Activated CD4-positive, alpha-beta memory T cell treated with anti-CD3 and anti-CD28 coated beads for 36 hours (primary cell): Measurements from ENCODE around the gene STX16. TPM values are rescaled to one million over a fixed set of nuclear protein-coding genes. Genes with fewer than 3 reads are reported as not detected.
A peak's percentile ranks its signal among the peaks of the same experiment; 100 is the strongest.

Experiments
- CTCF ChIA-PET: fragments of 350-600 bp; sonication (Branson Sonifier 250); formaldehyde crosslinking; loops from one replicate; lab custom pipeline; 2021; ENCODE audit warnings: antibody characterized with exemption, inconsistent platforms; lab: Charles Lee
- POLR2A ChIA-PET: fragments of 350-600 bp; sonication (Branson Sonifier 250); formaldehyde crosslinking; loops from one replicate; lab custom pipeline; 2021; ENCODE audit warnings: antibody characterized with exemption; lab: Charles Lee
- DNase-seq: peaks from one replicate; pipeline ENCODE4 v3.0.0-alpha.2; 2020
- H3K27ac Mint-ChIP-seq: one replicate; pipeline ENCODE4 v1.8.0; 2021; ENCODE audit warnings: mixed read lengths
- H3K27me3 Mint-ChIP-seq: one replicate; pipeline ENCODE4 v1.8.0; 2021; ENCODE audit warnings: mixed read lengths
- H3K36me3 Mint-ChIP-seq: one replicate; pipeline ENCODE4 v1.8.0; 2021; ENCODE audit warnings: mixed read lengths
- H3K4me1 Mint-ChIP-seq: one replicate; pipeline ENCODE4 v1.8.0; 2021; ENCODE audit warnings: low read depth, mixed read lengths
- H3K4me3 Mint-ChIP-seq: one replicate; pipeline ENCODE4 v1.8.0; 2021; ENCODE audit warnings: mild to moderate bottlenecking, mixed read lengths
- H3K9me3 Mint-ChIP-seq: one replicate; pipeline ENCODE4 v1.8.0; 2021; ENCODE audit warnings: mixed read lengths
- intact Hi-C: fragments of 100-400 bp; cut with micrococcal nuclease; formaldehyde crosslinking; loops from one replicate; pipeline ENCODE4 v1.15.1; 2023
- total RNA-seq, 2 experiments: library from RNA; stranded (reverse); gene quantifications; one replicate each; pipeline ENCODE4 v1.2.3, GENCODE V29; 2021

The STX16 gene
- total RNA-seq, 2 experiments from 2014 or later: 88.7 to 104 TPM

DNA sequence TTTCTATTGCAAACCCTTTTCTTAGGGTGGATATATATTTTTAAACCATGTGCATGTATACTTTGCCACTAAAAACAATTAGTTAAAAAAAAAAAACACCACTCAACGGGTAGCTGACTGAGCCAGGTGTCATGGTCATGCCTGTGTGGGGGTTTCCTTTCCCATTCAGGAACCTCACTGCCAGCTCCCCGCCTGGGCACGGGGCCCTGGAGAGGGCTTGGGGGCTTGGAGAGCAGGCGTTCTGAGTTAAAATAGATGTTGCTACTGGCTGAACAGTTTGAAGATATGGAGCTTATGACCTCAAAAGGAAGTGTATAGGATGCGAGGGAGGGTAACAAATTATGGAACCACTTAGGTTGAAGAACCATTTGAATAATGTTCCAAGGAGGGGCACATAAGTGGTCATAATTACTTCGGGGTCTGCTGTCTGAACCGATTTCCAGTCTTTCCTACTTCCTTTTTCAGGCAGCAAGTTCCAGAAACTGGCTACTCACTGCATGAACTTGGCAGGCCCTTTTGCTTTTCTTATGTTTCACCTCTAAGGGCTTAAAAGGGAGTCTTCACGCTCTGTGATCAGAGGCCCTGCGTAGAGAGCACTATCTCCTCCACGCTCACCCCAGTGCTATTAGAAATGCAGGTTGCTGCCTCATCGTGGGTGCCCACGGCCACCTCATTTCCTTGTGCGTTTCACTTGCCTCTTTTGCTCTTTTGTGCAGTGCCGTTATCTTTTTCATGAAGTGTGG, 9.9 kb downstream of the STX16 start:
- peak overlapping the region; percentile 66 for H3K4me3 Mint-ChIP-seq
- POLR2A ChIA-PET: interaction anchor here (0.8 to 3.3 kb wide), 2 partner anchors 10 to 272 kb away, joined by 3 to 32 read pairs; partner anchors contain the start of genes STX16 and VAPB
- CTCF ChIA-PET: interaction anchor here (0.5 to 3.7 kb wide), 2 partner anchors 9 to 186 kb away, joined by 3 to 37 read pairs; partner anchors contain the start of gene STX16
- peak; percentile 54 for DNase-seq
- no peaks in the 10 kb centered on the region for H3K27me3 Mint-ChIP-seq
- H3K36me3 Mint-ChIP-seq: peaks cover 14% of the 10 kb centered on the region
- intact Hi-C loops: loop anchor here (1.0 kb wide), 1 partner anchor 9 kb away; no protein-coding TSS in a partner anchor
- H3K4me1 Mint-ChIP-seq: peaks cover 77% of the 10 kb centered on the region
- H3K9me3 Mint-ChIP-seq: no peaks in the 10 kb centered on the region
- peak overlapping the region; percentile 94 for H3K27ac Mint-ChIP-seq

DNA sequence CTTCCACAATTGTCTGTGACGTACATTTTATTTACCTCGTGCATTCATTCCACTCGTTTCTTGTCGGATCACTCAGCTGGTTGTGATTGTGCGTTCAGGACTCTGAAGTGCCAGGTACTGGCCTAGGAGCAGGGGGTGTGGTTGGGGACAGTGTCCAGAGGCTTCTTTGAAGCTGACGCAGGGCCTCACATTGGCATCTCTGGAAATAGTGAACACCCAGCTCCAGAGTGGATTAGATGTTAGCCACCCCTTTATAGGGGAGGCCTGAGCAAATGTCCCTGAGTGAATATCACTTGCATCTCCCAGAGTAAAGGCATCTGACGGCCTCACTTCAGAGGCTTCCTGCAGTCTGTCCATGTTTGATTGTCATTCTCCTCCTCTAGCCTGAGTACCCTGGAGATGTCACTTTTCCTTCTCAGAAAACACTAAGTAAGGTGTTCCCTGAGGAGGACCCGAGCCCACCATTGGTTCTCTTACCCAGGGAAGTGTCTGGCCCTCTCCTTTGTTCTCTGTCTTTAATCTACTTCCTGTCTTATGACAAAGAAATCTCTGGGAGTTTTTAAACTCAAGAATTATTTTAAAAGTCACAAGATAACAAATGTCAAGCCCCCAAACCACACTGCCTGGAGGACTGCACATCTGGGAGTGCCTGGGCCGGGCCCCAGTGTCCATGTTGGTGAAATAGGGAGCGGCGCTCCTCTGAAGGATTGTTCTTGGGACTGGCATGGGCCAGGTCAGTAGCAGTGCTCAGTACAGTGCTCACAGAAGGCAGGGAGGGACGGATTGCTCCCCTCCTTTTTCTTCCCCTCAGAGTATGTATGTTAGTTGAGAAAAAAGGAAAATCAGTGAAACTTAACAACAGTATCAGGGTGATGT, 10.8 kb downstream of the STX16 start:
- Mint-ChIP-seq H3K27ac (peak overlapping the region; percentile 94), H3K36me3 (peaks cover 19% of the 10 kb centered on the region), H3K27me3 (no peaks in the 10 kb centered on the region), H3K4me1 (peaks cover 72% of the 10 kb centered on the region), H3K4me3 (peak overlapping the region; percentile 66), H3K9me3 (no peaks in the 10 kb centered on the region)
- ChIA-PET POLR2A (interaction anchor here (3.3 kb wide), 1 partner anchor 11 kb away, joined by 32 read pairs; the partner anchor contains the start of gene STX16), CTCF (interaction anchor here (0.5 to 3.7 kb wide), 2 partner anchors 10 to 186 kb away, joined by 3 to 37 read pairs; partner anchors contain the start of gene STX16)
- DNase-seq: no peak
- intact Hi-C loops: no loop called here

- DNase-seq: no peak
- Mint-ChIP-seq H3K27ac (no peak overlapping the region), H3K36me3 (peaks cover 26% of the 10 kb centered on the region), H3K4me1 (peaks cover 57% of the 10 kb centered on the region), H3K27me3 (no peaks in the 10 kb centered on the region), H3K4me3 (no peak overlapping the region), H3K9me3 (no peaks in the 10 kb centered on the region)
- ChIA-PET CTCF (interaction anchor here (1.4 to 1.5 kb wide), 2 partner anchors 13 to 17 kb away, joined by 3 to 5 read pairs; partner anchors contain the start of gene STX16), POLR2A (interaction anchor here (0.6 kb wide), 2 partner anchors 14 to 222 kb away, joined by 4 read pairs; no protein-coding TSS in a partner anchor)
- intact Hi-C loops: no loop called here
Measured at GRCh38 chr20:58664331-58664730, 13.2 kb downstream of the STX16 start.

DNA sequence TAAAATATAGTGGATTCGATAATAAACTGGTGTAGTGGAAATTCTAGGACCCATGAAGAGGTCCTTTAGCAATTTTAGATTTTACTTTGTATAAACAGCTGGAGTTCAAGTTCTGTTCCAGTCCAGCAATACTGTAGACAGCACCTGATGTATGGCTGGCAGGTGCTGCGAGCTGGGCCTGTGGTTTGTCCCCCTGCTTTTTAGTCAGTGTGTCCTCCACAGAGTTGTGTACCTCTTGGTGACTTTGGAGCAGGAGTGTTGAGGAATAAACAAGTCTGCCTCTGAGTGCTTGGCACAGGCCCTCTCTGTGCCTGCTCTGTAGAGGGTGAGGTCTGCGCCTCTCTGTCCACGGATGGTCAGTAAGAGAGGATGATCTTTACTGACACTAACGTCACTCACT, 13.8 kb downstream of the STX16 start:
- DNase-seq: no peak
- no peaks in the 10 kb centered on the region for H3K9me3 Mint-ChIP-seq
- POLR2A ChIA-PET: no interaction called here
- intact Hi-C loops: no loop called here
- peak overlapping the region; percentile 5 for H3K27ac Mint-ChIP-seq
- H3K27me3 Mint-ChIP-seq: no peaks in the 10 kb centered on the region
- H3K4me3 Mint-ChIP-seq: no peak overlapping the region
- CTCF ChIA-PET: interaction anchor here (1.4 to 1.5 kb wide), 2 partner anchors 14 to 17 kb away, joined by 3 to 5 read pairs; partner anchors contain the start of gene STX16
- H3K36me3 Mint-ChIP-seq: peaks cover 26% of the 10 kb centered on the region
- peaks cover 51% of the 10 kb centered on the region for H3K4me1 Mint-ChIP-seq

GRCh38 chr20:58665606-58666005, 14.5 kb downstream of the STX16 start:
- Mint-ChIP-seq H3K9me3 (no peaks in the 10 kb centered on the region), H3K4me3 (no peak overlapping the region), H3K27me3 (no peaks in the 10 kb centered on the region), H3K4me1 (peaks cover 45% of the 10 kb centered on the region), H3K36me3 (peaks cover 29% of the 10 kb centered on the region), H3K27ac (no peak overlapping the region)
- ChIA-PET POLR2A (no interaction called here), CTCF (no interaction called here)
- intact Hi-C loops: no loop called here
- no peak for DNase-seq

DNA sequence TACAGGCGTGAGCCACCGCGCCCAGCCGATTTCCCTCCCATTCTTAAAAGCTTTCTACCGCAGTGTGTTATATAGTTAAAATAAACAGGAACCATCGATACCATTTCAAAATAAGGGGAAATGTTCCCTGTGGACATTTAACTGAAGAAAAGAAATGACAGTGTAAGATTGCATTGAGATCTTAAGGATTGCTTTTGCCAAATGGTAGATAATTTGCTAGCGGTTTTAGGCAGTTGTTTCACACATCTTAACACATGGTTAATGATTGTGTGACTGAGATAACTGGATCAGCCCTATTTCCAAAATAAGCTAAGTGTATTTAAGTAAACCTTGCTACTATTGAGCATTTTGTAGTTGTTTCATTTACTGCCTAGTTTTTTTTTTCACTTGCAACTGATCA, 15.6 kb downstream of the STX16 start:
- no peak overlapping the region for H3K27ac Mint-ChIP-seq
- no peaks in the 10 kb centered on the region for H3K27me3 Mint-ChIP-seq

GRCh38 chr20:58667975-58668374, 16.9 kb downstream of the STX16 start:
- POLR2A ChIA-PET: no interaction called here
- peaks cover 28% of the 10 kb centered on the region for H3K36me3 Mint-ChIP-seq
- DNase-seq: no peak
- CTCF ChIA-PET: interaction anchor here (1.8 kb wide), 1 partner anchor 17 kb away, joined by 6 read pairs; the partner anchor contains the start of gene STX16
- peaks cover 28% of the 10 kb centered on the region for H3K4me1 Mint-ChIP-seq
- no peaks in the 10 kb centered on the region for H3K9me3 Mint-ChIP-seq
- H3K27ac Mint-ChIP-seq: no peak overlapping the region
- H3K27me3 Mint-ChIP-seq: no peaks in the 10 kb centered on the region
- no peak overlapping the region for H3K4me3 Mint-ChIP-seq
- intact Hi-C loops: no loop called here

More for the DNA sequence above, 15.6 kb downstream of the STX16 start:
- no peak overlapping the region for H3K4me3 Mint-ChIP-seq
- POLR2A ChIA-PET: no interaction called here
- peaks cover 27% of the 10 kb centered on the region for H3K36me3 Mint-ChIP-seq
- intact Hi-C loops: no loop called here
- no peak for DNase-seq
- no peaks in the 10 kb centered on the region for H3K9me3 Mint-ChIP-seq
- CTCF ChIA-PET: interaction anchor here (1.8 kb wide), 1 partner anchor 16 kb away, joined by 6 read pairs; the partner anchor contains the start of gene STX16
- peaks cover 35% of the 10 kb centered on the region for H3K4me1 Mint-ChIP-seq

DNA sequence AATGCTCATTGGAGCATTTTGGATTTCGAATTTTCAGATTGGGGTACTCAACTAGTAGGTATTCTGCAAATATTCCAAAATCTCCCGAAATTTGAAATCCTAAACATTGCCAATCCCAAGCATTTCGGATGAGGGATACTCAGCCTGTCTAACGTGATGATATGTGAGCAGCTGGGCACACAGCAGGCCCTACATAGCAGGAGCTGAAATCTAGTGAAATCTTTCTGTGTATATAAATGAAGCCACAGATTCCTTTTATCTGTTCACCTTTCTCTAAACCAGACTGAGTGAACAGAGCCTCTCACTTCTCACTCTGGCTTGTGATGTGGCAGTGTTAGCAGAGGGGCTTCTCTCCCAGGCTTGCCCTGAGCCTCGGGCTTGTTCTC, 17.8 kb downstream of the STX16 start:
- intact Hi-C loops: no loop called here
- no peak overlapping the region for H3K27ac Mint-ChIP-seq
- no peaks in the 10 kb centered on the region for H3K9me3 Mint-ChIP-seq
- H3K4me3 Mint-ChIP-seq: no peak overlapping the region
- no peak for DNase-seq
- POLR2A ChIA-PET: no interaction called here
- H3K36me3 Mint-ChIP-seq: peaks cover 28% of the 10 kb centered on the region
- CTCF ChIA-PET: no interaction called here
- peaks cover 21% of the 10 kb centered on the region for H3K4me1 Mint-ChIP-seq
- no peaks in the 10 kb centered on the region for H3K27me3 Mint-ChIP-seq

GRCh38 chr20:58669287-58670006, 18.4 kb downstream of the STX16 start:
- Mint-ChIP-seq H3K4me3 (no peak overlapping the region), H3K36me3 (peaks cover 32% of the 10 kb centered on the region), H3K4me1 (peaks cover 18% of the 10 kb centered on the region), H3K27me3 (no peaks in the 10 kb centered on the region), H3K27ac (no peak overlapping the region), H3K9me3 (no peaks in the 10 kb centered on the region)
- no peak for DNase-seq
- intact Hi-C loops: no loop called here
- CTCF ChIA-PET: interaction anchor here (0.6 kb wide), 1 partner anchor 21 kb away, joined by 3 read pairs; no protein-coding TSS in a partner anchor
- POLR2A ChIA-PET: no interaction called here

GRCh38 chr20:58670102-58670501, 19.0 kb downstream of the STX16 start:
- ChIA-PET POLR2A (no interaction called here), CTCF (no interaction called here)
- intact Hi-C loops: no loop called here
- Mint-ChIP-seq H3K27me3 (no peaks in the 10 kb centered on the region), H3K9me3 (no peaks in the 10 kb centered on the region), H3K4me3 (no peak overlapping the region), H3K27ac (no peak overlapping the region), H3K4me1 (peaks cover 15% of the 10 kb centered on the region), H3K36me3 (peaks cover 38% of the 10 kb centered on the region)
- no peak for DNase-seq

DNA sequence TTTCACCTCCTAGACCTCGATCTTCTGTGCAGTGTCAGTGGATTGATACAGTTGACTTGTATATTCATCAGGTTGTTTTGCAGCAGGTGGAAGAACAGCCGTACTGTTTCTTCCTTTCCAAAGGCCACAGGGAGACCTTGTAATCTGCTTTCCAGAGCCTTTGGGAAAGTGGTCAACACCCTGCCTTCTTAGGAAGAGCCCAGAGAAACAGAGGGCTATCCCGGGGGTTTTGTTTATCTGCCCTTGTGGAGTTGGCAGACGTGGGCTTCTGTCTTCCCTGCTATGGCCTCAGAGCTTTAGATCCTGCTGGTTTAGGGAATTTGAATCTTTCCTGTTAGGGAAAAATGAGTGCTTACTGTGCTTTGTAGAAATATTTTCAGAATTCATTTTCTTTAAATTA, 19.6 kb downstream of the STX16 start:
- no peak for DNase-seq
- H3K27ac Mint-ChIP-seq: no peak overlapping the region
- no peaks in the 10 kb centered on the region for H3K9me3 Mint-ChIP-seq
- H3K4me1 Mint-ChIP-seq: peaks cover 11% of the 10 kb centered on the region
- CTCF ChIA-PET: no interaction called here
- no peak overlapping the region for H3K4me3 Mint-ChIP-seq
- POLR2A ChIA-PET: no interaction called here
- intact Hi-C loops: no loop called here
- no peaks in the 10 kb centered on the region for H3K27me3 Mint-ChIP-seq
- peaks cover 44% of the 10 kb centered on the region for H3K36me3 Mint-ChIP-seq
